Measurements from ENCODE around the gene IZUMO2.

Gene IZUMO2

DNA sequence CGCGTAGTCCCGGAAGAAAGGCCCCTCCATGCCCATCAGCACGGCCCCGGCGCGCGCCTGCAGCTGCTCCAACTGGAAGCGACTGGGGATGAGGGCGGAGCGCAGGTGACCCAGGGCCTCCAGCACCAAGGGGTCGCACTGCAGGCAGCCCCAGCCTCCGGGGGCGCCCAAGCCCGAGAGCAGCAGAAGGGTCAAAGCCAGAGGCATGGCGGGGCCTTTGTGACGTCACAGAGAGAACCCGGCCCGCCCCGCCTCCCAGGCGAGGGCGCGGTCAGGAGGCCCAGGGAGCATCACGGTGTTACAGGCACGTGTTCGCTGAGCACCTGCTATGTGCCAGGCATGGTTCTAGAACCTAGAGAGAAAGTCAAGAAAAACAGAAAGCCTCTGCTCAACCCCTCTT is at the start of gene IZUMO2:
TSS of gene IZUMO2 (minus strand) at position 294 of the 400 bp plus-strand sequence. CDS start at position 207, 87 bp downstream.
- no peak for DNase-seq

DNA sequence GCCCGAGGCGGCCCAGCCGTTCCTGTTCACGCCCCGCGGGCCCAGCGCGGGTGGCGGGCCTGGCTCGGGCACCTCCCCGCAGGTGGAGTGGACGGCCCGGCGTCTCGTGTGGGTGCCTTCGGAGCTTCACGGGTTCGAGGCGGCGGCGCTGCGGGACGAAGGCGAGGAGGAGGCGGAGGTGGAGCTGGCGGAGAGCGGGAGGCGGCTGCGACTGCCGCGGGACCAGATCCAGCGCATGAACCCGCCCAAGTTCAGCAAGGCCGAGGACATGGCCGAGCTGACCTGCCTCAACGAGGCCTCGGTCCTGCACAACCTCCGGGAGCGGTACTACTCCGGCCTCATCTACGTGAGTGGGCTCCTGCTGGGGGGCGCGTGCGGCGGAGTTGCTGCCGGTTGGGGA is 47.3 kb upstream of the IZUMO2 start:
- DNase-seq = no peak

DNA sequence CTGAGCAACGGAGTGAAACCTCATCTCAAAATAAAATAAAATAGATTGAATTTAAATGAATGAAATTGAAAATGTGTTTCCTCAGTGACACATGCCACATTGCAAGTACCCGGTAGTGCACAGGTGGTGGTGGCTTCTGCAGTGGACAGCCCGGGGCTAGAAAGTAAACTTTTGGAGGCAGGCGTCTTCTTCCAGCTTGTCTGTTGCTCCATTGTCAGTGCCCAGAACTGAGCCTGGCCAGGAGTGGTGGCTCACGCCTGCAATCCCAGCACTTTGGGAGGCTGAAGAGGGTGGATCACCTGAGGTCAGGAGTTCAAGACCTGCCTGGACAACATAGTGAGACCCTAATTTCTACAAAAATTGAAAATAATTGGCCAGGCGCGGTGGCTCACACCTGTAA is 46.0 kb upstream of the IZUMO2 start:
- no peak for DNase-seq

DNA sequence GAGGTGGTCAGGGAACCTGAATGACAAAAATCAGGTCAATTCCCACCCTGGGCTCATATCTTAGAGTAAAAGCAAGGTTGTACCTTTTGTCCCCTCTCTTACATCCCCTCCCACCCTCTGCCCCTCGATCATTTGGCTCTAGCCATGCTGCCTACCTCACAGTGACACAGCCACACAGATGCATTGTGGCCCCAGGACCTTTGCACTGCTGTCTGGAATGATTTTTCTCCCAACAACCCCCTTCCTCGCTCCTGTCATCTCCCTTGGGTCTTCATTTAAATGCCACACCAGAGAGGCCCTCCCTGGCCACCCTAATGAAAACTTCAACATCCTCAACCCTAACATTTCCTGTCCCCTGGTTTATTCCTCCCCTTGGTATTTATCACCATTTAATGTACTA is 44.6 kb upstream of the IZUMO2 start:
- DNase-seq = no peak

DNA sequence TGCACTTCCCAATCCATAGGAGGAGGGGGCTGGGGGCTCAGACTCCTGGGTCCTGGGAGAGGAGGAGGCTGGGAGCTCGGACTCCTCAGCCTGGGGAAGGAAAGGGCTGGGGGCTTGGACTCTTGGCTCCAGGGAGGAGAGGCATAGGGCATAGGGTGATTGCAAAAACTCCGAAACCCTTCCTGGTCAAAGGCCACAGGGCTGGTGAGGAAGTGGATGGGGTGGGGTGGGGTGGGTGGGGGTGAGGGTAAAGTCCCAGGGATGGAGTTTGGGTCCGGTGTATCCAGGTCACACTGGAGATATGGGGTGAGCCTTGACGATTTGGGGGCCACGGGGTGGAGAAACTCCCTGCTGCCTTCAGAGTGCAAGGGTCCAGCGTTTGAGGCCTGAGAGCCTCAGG is 43.1 kb upstream of the IZUMO2 start:
- DNase-seq = no peak

DNA sequence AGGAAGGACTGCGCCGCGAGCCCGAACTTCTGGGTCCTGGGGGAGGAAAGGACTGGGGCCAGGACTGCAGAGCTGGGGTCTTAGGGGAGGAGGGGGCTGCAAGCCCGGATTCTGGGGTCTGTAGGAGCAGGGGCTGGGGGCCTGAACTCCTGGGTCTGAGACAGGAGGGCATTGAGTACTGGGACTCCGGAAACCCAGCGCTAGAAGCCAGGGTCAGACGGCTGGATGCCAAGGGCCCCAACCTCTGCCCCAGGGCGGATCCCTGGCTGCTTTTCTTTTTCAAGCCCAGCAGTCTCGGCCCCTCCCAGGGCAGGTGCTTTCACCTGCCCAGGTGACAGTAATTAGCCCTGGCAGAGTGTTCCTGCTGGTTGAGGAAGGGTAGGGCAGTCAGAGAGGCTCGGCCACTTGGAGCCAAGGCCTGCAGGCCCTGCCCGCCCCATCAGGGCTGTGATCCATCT is 42.6 kb upstream of the IZUMO2 start:
- no peak for DNase-seq

DNA sequence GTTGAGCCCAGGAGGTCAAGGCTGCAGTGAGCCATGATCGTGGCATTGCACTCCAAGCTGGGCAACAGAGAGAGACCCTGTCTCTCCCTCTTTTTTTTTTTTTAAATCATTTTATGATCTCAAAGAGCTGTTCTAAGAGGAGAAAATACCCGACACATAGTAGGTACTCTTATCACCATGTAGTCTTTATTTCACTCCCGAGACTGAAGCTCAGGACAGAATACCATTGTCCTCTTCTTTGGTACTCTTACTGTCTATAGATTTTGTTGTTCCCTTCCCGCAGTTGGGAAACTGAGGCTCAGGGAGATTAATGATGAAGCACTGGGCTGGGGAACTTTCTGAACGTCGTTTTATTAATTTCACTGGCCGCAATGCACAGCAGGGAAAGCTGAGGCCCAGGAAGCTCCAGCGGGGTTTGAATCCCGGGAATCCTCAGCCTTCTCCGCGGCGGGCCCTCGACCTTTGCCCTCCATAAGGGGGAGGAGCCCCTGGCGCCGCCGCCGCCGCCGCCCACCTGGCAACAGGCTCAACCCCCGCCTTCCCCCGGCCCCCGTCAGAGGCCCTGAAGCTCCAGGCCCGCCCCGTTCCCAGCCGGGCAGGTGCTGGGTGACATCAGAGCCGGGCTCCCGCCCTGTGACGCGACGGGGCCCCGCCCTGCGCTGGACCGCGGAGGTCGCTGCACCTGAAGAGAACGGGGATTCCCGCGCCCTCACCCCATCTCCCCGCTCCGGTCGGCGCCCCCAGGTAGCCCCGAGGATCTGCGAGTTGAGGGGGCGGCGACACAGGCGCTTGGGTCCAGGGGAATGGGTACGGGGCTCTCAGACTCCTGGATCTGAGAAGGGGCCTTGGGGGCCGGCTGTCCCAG is 42.0 kb upstream of the IZUMO2 start:
- DNase-seq = no peak

DNA sequence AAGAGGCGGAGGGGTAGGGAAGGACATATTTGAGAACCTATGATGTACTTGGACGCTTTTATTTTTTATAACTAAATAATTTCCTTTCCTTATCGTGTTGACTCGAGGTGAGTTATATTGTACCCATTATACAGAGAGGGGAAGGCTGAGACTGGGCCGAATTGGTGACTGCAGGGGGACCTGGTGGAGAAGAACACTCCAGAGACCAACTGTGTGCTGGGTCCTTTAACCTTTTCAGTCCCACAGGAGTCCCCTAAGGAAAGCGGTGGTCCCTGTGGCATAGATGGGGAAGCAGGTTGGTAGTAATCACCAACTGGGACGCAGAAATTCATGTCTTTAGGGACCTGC is 41.0 kb upstream of the IZUMO2 start:
- no peak for DNase-seq

DNA sequence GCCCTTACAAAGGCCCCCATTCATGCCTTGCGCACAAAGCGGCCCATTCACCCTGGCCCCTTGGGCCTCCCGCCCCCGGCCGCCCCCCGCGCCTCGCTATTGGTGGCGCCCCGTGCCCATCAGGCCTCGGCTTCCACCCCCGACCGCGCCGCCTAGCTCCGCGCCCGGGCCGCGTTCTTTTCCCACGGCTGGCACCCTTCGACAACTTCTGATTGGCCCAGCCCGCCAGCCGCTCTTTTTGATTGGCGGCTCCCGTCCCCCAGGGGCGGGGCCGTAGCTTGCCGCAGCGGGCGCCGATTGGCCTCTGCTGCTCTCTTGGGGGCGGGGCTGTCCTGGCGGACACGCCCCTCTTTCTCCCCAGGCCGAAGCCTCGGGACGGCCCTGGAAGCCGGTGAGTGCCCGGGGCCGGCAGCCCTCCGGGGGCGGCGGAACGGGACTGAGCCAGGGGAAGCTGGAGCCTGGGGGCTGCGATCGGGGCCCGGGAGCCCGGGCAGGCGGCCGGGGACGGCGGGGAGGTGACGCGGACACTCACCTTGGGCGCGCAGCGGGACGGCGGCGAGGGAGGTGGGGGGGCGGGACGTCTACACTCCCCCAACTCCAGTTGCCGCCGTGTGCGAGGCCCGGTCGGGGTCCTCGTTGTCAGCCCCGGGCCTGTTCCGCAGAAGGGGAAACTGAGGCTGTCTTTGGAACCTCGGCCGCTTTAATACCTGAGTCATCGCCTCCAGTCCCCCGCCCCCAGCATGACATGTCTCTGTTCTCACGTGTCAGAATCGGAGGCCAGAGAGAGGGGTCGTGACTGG is 40.4 kb upstream of the IZUMO2 start, which contains the start of gene MYH14:
TSS of gene MYH14 (plus strand) at position 342 of the 800 bp plus-strand sequence. CDS start 6,744 bp downstream, outside the sequence.
- DNase-seq = no peak

DNA sequence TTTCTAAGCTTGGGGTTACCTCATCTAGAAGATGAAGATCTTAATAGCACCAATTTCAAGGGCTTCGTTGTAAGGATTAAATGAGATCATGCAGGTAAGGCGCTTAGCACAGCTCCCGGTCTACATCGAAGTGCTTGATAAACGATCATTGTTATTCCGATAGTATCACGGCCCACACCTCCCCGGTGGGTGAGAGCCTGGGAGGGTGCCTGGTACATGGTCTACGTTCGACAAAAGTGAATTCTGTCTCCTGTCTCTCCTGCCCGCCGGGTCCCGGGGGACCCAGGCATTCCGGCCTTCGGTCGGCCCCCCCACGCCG is 39.8 kb upstream of the IZUMO2 start:
- no peak for DNase-seq

DNA sequence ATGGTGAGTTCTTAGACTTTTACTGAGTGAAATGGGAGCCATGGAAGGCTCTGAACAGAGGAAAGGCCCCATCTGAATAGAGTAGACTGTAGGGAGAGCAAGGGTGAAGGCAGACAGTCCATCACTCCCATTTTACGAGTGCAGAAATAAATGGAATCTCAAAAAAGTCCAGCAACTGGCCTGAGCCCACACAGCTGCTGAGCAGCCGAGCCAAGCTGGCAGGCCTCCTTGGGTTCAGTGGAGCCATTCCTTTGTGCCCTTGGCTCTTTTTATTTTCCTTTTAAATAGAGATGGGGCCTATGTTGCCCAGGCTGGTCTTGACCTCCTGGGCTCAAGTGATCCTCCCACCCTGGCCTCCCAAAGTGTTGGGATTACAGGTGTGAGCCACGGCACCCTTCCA is 39.3 kb upstream of the IZUMO2 start:
- DNase-seq = no peak

DNA sequence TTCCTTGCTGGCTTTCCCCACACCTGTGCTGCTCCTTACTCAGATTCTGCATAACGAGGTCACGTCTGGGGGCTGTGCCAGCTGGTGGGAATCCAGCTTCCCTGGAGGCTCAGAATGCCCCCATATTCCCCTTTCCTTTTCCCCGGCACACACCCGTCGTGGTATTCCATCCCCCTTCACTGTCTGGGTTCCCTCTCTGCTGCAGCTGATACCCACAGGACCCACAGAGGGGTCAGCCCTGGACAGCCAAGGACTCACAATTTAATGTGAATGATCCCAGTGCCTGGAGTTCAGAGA is 36.1 kb upstream of the IZUMO2 start:
- no peak for DNase-seq

DNA sequence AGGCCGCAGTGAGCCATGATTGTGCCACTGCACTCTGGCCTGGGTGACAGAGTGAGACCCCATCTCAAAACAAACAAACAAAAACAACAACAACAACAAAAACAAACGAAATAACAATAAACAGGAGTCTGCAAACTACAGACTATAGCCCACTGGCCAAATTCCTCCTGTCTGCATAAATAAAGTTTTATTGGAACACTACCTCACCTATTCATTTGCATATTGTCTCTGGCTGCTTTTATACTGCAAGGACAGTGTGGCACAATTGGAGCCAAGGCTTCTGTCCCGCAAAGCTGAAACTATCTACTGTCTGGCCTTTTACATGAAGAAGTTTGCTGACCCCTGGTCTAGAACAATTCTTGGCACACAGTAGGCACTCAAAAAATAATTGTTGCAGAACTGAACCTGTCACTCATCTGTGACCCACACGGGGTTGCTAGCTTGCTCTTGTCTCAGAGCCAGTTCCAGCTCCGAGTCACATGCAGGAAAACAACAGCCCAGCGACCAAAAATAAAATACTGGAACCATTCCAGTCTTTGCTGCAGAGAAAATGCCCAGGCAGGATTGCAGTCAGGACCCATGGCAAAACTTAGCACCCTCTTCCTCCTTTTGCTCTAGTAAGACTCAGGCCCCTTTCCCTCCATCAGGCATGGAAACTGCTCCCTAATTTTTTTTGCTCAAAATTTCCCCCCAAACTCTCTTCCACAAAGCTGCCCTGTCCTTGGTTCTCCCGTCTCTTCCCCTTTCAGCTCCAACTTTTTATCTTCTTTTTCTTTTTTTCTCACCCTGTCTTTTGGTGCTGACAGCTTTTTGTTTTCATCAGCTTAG is 35.6 kb upstream of the IZUMO2 start:
- DNase-seq = no peak

DNA sequence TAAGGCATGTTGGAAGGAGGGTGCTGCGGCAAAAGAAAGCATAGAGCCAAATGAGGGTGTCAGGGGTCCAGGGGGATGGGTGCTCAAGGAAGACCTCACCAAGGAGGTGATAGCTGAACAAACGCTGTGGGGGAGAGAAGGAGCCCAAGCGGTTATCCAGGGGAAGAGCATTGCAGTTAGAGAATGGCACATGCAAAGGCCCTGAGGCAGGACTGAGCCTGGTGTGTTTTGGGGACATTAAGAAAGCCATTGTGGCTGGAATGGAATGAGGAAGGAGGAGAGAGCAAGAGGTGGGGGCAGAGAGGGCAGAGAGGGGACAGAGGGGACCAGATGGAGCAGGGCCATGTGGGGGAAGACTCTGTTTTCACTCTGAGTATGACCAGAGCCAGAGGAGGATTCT is 34.3 kb upstream of the IZUMO2 start:
- DNase-seq = no peak

DNA sequence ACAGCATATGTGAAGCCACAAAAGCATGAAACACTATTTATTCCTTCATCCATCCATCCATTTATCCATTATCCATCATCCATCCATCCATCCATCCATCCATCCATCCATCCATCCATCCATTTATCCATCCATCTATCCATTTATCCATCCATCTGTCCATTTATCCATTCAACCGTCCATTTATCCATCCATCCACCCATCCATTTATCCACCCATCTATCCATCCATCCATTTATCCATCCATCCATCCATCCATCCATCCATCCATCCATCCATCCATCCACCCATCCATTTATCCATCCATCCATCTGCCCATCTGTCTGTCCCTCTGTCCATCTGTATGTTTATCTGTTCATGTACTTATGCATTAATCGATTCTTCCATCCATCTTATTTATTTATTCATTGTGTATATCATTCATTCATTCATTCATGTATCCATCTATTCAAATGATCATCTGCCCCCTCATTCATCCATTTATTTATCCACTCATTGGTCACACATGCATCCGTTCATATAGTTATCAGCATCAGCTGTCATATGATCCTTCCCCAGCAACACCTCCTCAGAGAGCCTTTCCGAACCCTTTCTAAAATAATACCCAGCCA is 33.3 kb upstream of the IZUMO2 start:
- DNase-seq = no peak

DNA sequence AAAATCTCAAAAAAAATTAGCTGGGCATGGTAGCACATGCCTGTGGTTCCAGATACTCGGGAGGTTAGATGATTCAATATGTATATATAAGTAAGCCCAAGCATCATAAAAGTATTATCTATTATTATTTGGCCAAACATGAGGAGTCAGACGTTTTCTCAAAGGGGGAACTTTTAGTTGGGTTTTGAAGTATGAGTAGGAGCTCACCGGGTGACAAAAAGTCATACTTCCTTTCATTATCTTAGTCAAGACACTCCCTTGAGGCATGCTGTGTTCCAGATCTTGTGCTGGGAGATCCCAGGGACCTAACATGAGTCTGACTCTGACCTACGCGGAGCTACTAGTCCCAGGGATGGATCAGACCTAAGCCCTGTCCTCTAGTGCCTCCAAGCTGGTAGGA is 32.1 kb upstream of the IZUMO2 start:
- DNase-seq = no peak

DNA sequence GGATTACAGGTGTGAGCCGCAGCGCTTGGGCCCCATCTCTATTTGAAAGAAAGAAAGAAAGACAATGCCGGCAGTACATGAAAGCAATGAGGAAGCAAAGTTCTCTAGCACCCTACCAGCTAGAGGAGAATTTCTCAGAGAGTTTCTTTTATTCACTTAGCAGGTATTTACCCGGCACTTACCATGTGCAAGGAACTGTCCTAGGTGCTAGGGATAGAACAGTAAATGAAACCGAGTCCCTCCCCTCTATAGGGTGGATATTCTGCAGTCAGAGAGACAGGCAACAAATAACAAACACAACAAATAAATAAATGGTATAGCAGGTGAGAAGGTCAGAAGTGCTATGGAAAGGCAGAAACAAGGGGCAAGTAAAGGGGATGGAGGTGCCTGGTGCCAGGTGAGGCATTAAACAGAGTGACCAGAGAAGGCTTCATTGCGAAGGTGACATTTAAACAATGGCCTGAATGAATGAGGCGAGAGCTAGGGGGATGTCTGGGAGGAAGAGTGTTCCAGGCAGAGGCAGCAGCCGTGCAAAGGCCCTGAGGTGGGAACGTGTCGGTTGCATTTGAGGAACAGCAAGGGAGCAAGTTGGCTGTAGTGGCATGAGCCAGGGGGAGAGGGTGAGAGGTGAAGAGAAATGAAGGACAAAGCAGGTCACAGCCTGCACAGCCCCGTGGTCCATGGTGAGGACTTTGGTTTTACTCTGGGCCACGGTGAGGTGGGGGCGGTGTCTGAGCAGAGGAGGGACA is 29.6 kb upstream of the IZUMO2 start:
- no peak for DNase-seq

DNA sequence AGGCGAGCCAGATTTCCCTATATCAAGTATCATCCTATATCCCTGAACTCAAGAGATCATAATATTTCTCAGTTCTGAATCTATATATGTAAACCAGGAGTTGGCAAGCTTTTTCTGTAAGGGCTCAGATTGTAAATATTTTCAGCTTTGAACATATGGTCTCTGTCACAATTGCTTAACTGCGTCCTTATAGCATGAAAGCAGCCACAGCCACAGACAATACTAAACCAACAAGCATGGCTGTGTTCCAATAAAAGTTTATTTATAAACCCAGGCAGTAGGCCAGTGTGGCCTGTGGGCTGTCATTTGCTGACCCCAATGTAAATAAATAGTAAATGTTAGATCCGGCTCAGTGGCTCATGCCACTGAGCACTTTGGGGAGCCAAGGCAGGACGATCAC is 28.1 kb upstream of the IZUMO2 start:
- DNase-seq = no peak

DNA sequence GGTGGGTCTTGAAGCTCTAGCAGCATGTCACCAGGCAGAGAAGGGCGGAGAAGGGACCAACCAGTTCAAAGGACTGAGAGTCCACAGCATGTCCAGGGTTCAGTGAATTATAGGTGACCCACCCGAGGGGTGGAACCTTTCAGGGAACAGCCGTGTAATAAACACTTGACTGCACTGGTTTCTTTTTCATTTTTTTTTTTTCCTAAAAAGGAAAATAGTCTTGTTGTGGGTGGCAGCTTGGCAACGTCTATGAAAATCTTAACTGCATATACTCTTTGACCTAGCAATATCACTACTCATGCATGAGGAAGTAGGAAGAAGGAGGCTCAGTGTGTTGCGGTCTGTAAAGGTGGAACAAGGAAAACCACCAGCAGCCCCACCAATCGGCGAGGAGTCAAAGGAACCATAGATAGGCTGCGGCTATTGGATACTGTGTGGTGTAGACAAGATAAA is 27.4 kb upstream of the IZUMO2 start:
- no peak for DNase-seq

DNA sequence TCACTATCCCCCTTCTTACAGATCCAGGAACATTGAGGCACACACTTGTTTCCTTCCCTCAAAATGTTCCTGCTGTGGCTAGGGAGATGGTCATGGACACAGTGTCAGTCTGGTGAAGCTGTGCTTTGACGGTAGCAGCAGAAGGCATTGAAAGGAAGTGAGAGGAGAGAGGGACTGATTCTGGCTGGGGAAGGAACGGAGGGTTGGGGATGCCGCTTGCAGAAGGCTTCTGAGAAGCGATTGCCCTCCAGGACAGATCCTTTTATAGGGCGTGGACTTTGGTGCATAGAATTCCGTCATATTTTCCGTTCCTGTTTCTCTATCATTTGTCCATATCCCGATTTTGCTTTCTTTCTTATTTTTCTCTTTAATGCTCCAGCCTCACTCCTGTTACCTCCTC is 26.2 kb upstream of the IZUMO2 start:
- no peak for DNase-seq

DNA sequence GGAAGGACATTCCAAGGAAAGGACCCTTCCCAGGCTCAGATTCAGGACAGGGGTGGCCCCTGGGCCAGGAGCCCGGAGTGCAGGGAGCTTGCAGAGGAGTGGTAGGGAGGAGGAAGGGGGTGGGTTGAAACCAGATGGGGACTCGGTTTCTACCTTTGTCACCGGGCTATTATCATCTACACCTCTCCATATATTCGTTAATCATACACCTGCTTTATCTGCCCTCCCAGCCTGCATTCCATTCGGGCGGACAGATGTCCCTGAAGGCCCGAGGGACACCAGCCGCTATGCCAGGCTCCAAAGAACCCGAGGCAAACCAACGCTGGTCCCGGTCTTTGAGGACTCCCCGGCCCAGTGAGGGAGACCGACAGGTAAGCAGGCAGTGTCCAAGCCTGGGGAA is 24.9 kb upstream of the IZUMO2 start:
- DNase-seq = no peak

DNA sequence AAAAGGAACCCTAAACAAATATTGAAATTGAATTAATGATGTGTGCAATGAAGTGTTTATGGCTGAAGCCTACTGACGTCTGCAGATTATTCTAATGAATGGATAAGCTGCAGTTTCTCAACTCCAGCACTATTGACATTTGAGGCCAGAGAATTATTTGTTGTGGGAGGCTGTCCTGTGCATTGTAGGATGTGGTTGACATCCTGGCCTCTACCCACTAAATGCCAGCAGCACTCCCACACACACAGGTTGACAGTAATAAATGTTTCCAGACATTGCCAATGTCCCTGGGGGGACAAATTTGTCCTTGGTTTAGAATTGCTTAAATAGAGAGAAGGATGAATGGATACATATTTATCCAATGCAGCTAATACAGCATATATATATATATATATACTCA is 21.1 kb upstream of the IZUMO2 start:
- DNase-seq = no peak
